Parathyroid adenoma (tissue), 2 donors: ENCODE data around the gene REXO4.
"Not testable (repeated sequence)": the region's sequence is repeated elsewhere in the genome, so short reads cannot be mapped to it uniquely, and the experiment has no call there.

Experiments used
- H2AFZ ChIP-seq: fragments of 300-600 bp; sonication (generic); one replicate; pipeline ENCODE4 v1.7.0; 2017; ENCODE audit warnings: antibody characterized with exemption, mild to moderate bottlenecking
- H3K27ac ChIP-seq: fragments of 300-600 bp; sonication (generic); one replicate; pipeline ENCODE4 v1.7.0; 2017
- H3K27me3 ChIP-seq: fragments of 300-600 bp; sonication (generic); one replicate; pipeline ENCODE4 v1.7.0; 2017; ENCODE audit warnings: low read length; ENCODE audit not compliant: control insufficient read depth, insufficient read depth
- H3K36me3 ChIP-seq: fragments of 300-600 bp; sonication (generic); one replicate; pipeline ENCODE4 v1.7.0; 2017; ENCODE audit warnings: low read length; ENCODE audit not compliant: control insufficient read depth, insufficient read depth
- H3K4me1 ChIP-seq: fragments of 300-600 bp; sonication (generic); one replicate; pipeline ENCODE4 v1.7.0; 2017; ENCODE audit warnings: control low read depth
- H3K4me2 ChIP-seq: fragments of 300-600 bp; sonication (generic); one replicate; pipeline ENCODE4 v1.7.0; 2017; ENCODE audit warnings: low read length
- H3K4me3 ChIP-seq: fragments of 300-600 bp; sonication (generic); one replicate; pipeline ENCODE4 v1.7.0; 2017; ENCODE audit warnings: low read depth, low read length
- H3K79me2 ChIP-seq: fragments of 300-600 bp; sonication (generic); one replicate; pipeline ENCODE4 v1.7.0; 2017; ENCODE audit warnings: control low read depth
- H3K9ac ChIP-seq: fragments of 300-600 bp; sonication (generic); one replicate; pipeline ENCODE4 v1.7.0; 2017; ENCODE audit warnings: mild to moderate bottlenecking
- H3K9me3 ChIP-seq: fragments of 300-600 bp; sonication (generic); one replicate; pipeline ENCODE4 v1.7.0; 2017; ENCODE audit warnings: low read length; ENCODE audit not compliant: control insufficient read depth
- TF ChIP-seq, protein P1 (sequence below): fragments of 300-600 bp; sonication (generic); IDR thresholded peaks from one replicate; pipeline ENCODE4 v1.7.0; 2017; ENCODE audit warnings: antibody characterized with exemption, mild to moderate bottlenecking
- donor health status: primary hyperparathyroidism.

The REXO4 gene

GRCh38 chr9:133452562-133452961 lies 34.8 kb upstream of the REXO4 start:
- Histone ChIP-seq H3K9me3 (no peaks in the 10 kb centered on the region), H3K27ac (no peak overlapping the region), H3K4me1 (no peaks in the 10 kb centered on the region), H3K4me3 (no peak overlapping the region), H3K36me3 (no peaks in the 10 kb centered on the region), H2AFZ (no peak overlapping the region), H3K4me2 (no peak overlapping the region), H3K79me2 (no peaks in the 10 kb centered on the region), H3K27me3 (no peaks in the 10 kb centered on the region), H3K9ac (no peak overlapping the region)
- TF ChIP-seq, protein P1, sequence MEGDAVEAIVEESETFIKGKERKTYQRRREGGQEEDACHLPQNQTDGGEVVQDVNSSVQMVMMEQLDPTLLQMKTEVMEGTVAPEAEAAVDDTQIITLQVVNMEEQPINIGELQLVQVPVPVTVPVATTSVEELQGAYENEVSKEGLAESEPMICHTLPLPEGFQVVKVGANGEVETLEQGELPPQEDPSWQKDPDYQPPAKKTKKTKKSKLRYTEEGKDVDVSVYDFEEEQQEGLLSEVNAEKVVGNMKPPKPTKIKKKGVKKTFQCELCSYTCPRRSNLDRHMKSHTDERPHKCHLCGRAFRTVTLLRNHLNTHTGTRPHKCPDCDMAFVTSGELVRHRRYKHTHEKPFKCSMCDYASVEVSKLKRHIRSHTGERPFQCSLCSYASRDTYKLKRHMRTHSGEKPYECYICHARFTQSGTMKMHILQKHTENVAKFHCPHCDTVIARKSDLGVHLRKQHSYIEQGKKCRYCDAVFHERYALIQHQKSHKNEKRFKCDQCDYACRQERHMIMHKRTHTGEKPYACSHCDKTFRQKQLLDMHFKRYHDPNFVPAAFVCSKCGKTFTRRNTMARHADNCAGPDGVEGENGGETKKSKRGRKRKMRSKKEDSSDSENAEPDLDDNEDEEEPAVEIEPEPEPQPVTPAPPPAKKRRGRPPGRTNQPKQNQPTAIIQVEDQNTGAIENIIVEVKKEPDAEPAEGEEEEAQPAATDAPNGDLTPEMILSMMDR: no peak

DNA sequence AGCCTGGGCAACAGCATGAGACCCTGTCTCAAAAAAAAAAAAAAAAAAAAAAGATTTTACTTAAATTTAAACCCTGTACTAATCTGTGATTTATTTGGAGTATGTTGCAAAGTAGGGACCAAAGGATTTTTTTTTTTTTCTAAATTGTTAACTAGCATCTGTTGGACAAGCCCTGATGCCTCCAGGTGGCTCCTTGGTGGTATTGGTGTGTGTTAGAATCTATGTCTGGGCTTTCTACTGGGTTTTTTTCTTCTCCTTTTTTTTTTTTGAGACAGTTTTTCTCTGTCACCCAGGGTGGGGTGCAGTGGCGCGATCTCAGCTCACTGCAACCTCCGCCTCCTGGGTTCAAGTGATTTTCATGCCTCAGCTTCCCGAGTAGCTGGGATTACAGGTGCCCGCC lies 34.1 kb upstream of the REXO4 start:
- not testable (repeated sequence) for H3K9ac ChIP-seq, H2AFZ ChIP-seq, H3K4me3 ChIP-seq, H3K9me3 ChIP-seq, H3K36me3 ChIP-seq, H3K27me3 ChIP-seq, H3K27ac ChIP-seq, H3K4me1 ChIP-seq, H3K79me2 ChIP-seq, H3K4me2 ChIP-seq

DNA sequence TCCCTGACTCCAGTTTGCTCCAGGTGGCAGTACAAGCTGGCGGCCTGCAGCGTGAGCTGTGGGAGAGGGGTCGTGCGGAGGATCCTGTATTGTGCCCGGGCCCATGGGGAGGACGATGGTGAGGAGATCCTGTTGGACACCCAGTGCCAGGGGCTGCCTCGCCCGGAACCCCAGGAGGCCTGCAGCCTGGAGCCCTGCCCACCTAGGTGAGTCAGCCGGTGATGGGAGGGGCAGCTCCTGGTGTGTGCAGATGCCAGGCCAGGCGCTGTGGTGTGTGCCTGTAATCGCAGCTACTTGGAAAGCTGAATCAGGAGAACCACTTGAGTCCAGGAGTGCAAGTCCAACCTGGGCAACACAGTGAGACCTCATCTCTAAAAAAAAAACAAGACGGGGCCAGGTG lies 31.9 kb upstream of the REXO4 start:
- Histone ChIP-seq H3K4me1 (no peaks in the 10 kb centered on the region), H3K36me3 (no peaks in the 10 kb centered on the region), H2AFZ (no peak overlapping the region), H3K79me2 (no peaks in the 10 kb centered on the region), H3K4me2 (no peak overlapping the region), H3K9me3 (no peaks in the 10 kb centered on the region), H3K4me3 (no peak overlapping the region), H3K27ac (no peak overlapping the region), H3K9ac (no peak overlapping the region), H3K27me3 (no peaks in the 10 kb centered on the region)
- TF ChIP-seq, protein P1: no peak

- Histone ChIP-seq H3K4me1 (no peaks in the 10 kb centered on the region), H3K4me3 (no peak overlapping the region), H3K27me3 (no peaks in the 10 kb centered on the region), H3K9me3 (no peaks in the 10 kb centered on the region), H3K9ac (no peak overlapping the region), H3K4me2 (no peak overlapping the region), H2AFZ (no peak overlapping the region), H3K79me2 (no peaks in the 10 kb centered on the region), H3K27ac (no peak overlapping the region), H3K36me3 (no peaks in the 10 kb centered on the region)
- TF ChIP-seq, protein P1: no peak
Measured at GRCh38 chr9:133448487-133448972, 30.7 kb upstream of the REXO4 start.

DNA sequence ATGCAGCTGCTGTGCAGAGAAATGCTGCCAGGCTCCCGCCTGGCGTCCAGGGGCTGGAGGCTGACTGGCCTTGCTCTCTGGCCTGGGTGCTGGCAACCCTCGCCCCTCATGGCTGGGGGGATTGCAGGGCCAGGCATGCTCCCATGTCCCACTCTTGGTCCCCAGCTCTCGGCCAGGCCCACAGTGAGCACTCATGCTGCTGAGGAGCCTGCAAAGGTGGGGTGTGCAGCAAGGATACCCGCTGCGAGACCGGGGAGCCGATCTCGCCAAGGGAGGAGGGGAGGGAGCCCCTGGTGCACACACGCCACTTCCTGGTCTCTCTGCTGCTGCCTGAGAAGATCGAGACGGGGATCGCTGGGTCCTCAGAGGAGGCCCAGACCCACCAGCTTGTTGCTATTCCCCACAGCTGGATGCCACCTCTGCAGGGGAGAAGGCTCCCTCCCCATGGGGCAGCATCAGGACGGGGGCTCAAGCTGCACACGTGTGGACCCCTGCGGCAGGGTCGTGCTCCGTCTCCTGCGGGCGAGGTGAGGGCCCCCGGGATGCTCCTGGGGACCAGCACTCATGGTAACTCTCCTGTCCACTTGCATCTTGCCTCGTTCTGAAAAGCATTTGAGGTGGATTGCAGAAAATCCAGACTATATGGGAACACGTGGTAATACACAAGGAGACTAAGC lies 27.6 kb upstream of the REXO4 start:
- H3K9ac ChIP-seq: no peak overlapping the region
- no peaks in the 10 kb centered on the region for H3K36me3 ChIP-seq
- no peak overlapping the region for H3K4me3 ChIP-seq

More for the DNA sequence above, 27.6 kb upstream of the REXO4 start:
- H3K79me2 ChIP-seq: no peaks in the 10 kb centered on the region
- TF ChIP-seq, protein P1: no peak
- no peaks in the 10 kb centered on the region for H3K9me3 ChIP-seq
- H3K27me3 ChIP-seq: no peaks in the 10 kb centered on the region
- H3K4me1 ChIP-seq: no peaks in the 10 kb centered on the region
- H2AFZ ChIP-seq: no peak overlapping the region
- no peak overlapping the region for H3K4me2 ChIP-seq
- H3K27ac ChIP-seq: no peak overlapping the region
